ENCODE data around the gene RFX5. TPM values are rescaled to one million over a fixed set of nuclear protein-coding genes. Genes with fewer than 3 reads are reported as not detected.
A peak's percentile ranks its signal among the peaks of the same experiment; 100 is the strongest.

Gene RFX5
- total and polyA plus RNA-seq, 2 donors from 2014 or later: 17.9 to 46.6 TPM

GRCh38 chr1:151327223-151327902, 19.7 kb downstream of the RFX5 start, which contains the start of gene PI4KB:
Gene PI4KB (minus strand): TSS chr1:151327416. CDS start chr1:151316481, 10,935 bp downstream.
- H3K4me1 ChIP-seq (ENCODE audit: control insufficient read depth in 2 of 3, insufficient read depth in 2 of 3, low read depth in 1 of 3, low read length in 3 of 3): peaks cover 0 to 13% (median 3%) of the 10 kb centered on the region in 3 donors
- no peak for TF ChIP-seq CTCF (IDR thresholded peaks at IDR 0.05; ENCODE audit: borderline replicate concordance, extremely low read depth, insufficient read depth)
- intact Hi-C loops (cut with DNase I): no loop called here
- no peaks in the 10 kb centered on the region for H3K27me3 ChIP-seq (ENCODE audit: control insufficient read depth, insufficient read depth, low read length)
- no peaks in the 10 kb centered on the region for H3K9me3 ChIP-seq (ENCODE audit: control insufficient read depth in 2 of 3, insufficient read depth in 1 of 3, low read length in 3 of 3)
- H3K36me3 ChIP-seq (ENCODE audit: control insufficient read depth in 2 of 3, insufficient read depth in 3 of 3, low read length in 3 of 3): peaks cover 2 to 9% (median 5%) of the 10 kb centered on the region in 3 donors
- H3K27ac ChIP-seq (ENCODE audit: low read depth in 2 of 2, low read length in 2 of 2): peak within 1 kb of the TSS; percentile 75 to 81
- peak within 1 kb of the TSS; percentile 74 to 88 (median 88) for H3K9ac ChIP-seq (ENCODE audit: low read length in 3 of 3)
- FAIRE-seq (peak; percentile 76), DNase-seq (peak; percentile 92 to 99 (median 97))
- H3K4me3 ChIP-seq (ENCODE audit: low read length in 3 of 3): peak within 1 kb of the TSS; percentile 83 to 97 (median 90)

- FAIRE-seq (no peak), DNase-seq (peak in 4 of 5 donors; percentile 40 to 82 (median 60))
- Histone ChIP-seq H3K9me3 (ENCODE audit: control insufficient read depth in 2 of 3, insufficient read depth in 1 of 3, low read length in 3 of 3) (no peaks in the 10 kb centered on the region), H3K36me3 (ENCODE audit: control insufficient read depth in 2 of 3, insufficient read depth in 3 of 3, low read length in 3 of 3) (peaks cover 2 to 14% (median 5%) of the 10 kb centered on the region in 3 donors), H3K27me3 (ENCODE audit: control insufficient read depth, insufficient read depth, low read length) (no peaks in the 10 kb centered on the region), H3K4me3 (ENCODE audit: low read length in 3 of 3) (peak overlapping the region; percentile 83 to 97 (median 90)), H3K27ac (ENCODE audit: low read depth in 2 of 2, low read length in 2 of 2) (peak overlapping the region; percentile 75 to 81), H3K9ac (ENCODE audit: low read length in 3 of 3) (peak overlapping the region; percentile 74 to 88 (median 88)), H3K4me1 (ENCODE audit: control insufficient read depth in 2 of 3, insufficient read depth in 2 of 3, low read depth in 1 of 3, low read length in 3 of 3) (peaks cover 0 to 13% (median 3%) of the 10 kb centered on the region in 3 donors)
- TF ChIP-seq CTCF (IDR thresholded peaks at IDR 0.05; ENCODE audit: borderline replicate concordance, extremely low read depth, insufficient read depth): no peak
- intact Hi-C loops (cut with DNase I): no loop called here
Observed at GRCh38 chr1:151326619-151327222, 20.3 kb downstream of the RFX5 start.

GRCh38 chr1:151325646-151326429, 21.2 kb downstream of the RFX5 start:
- Histone ChIP-seq H3K27me3 (ENCODE audit: control insufficient read depth, insufficient read depth, low read length) (no peaks in the 10 kb centered on the region), H3K27ac (ENCODE audit: low read depth in 2 of 2, low read length in 2 of 2) (peak overlapping the region in 1 of 2 donors; percentile 81), H3K36me3 (ENCODE audit: control insufficient read depth in 2 of 3, insufficient read depth in 3 of 3, low read length in 3 of 3) (peaks cover 2 to 14% (median 5%) of the 10 kb centered on the region in 3 donors), H3K4me3 (ENCODE audit: low read length in 3 of 3) (peak overlapping the region; percentile 83 to 97 (median 90)), H3K9ac (ENCODE audit: low read length in 3 of 3) (peak overlapping the region; percentile 74 to 88 (median 88)), H3K9me3 (ENCODE audit: control insufficient read depth in 2 of 3, insufficient read depth in 1 of 3, low read length in 3 of 3) (no peaks in the 10 kb centered on the region), H3K4me1 (ENCODE audit: control insufficient read depth in 2 of 3, insufficient read depth in 2 of 3, low read depth in 1 of 3, low read length in 3 of 3) (peaks cover 0 to 13% (median 3%) of the 10 kb centered on the region in 3 donors)
- DNase-seq: no peak
- no peak for TF ChIP-seq CTCF (IDR thresholded peaks at IDR 0.05; ENCODE audit: borderline replicate concordance, extremely low read depth, insufficient read depth)
- intact Hi-C loops (cut with DNase I): no loop called here
- FAIRE-seq: no peak
